ENCODE data around the gene IFT88. TPM values are rescaled to one million over a fixed set of nuclear protein-coding genes. Genes with fewer than 3 reads are reported as not detected.

The IFT88 gene
- total RNA-seq, 1 experiment from 2014 or later: 12.3 TPM

GRCh38 chr13:20573636-20574035 is 6.7 kb downstream of the IFT88 start:
- DNase-seq (ENCODE audit: low read depth, low spot score) (no peak), ATAC-seq (no peak)
- Histone ChIP-seq H3K36me3 (ENCODE audit: control insufficient read depth, insufficient read depth, low read length) (no peaks in the 10 kb centered on the region), H3K27ac (ENCODE audit: low read length) (no peak overlapping the region), H3K9me3 (ENCODE audit: control insufficient read depth, insufficient read depth, low read depth, low read length) (peaks cover 2% of the 10 kb centered on the region; the same call in 1 of the 2 replicates), H3K4me3 (ENCODE audit: low read depth in 2 of 2, low read length in 2 of 2) (no peak overlapping the region), H3K4me1 (ENCODE audit: control insufficient read depth, insufficient read depth, low read length) (no peaks in the 10 kb centered on the region), H3K27me3 (ENCODE audit: control insufficient read depth, insufficient read depth, low read length) (no peaks in the 10 kb centered on the region)
- ChIA-PET POLR2A (no interaction called here), CTCF (no interaction called here)
- TF ChIP-seq REST (IDR thresholded peaks at IDR 0.05; ENCODE audit: insufficient read depth in 1 of 2, low read depth in 2 of 2, low read length in 1 of 2): no peak
- TF ChIP-seq TCF7L2 (IDR thresholded peaks at IDR 0.05; ENCODE audit: low read depth, low read length): no peak
- no peak for TF ChIP-seq POLR2AphosphoS5 (IDR thresholded peaks at IDR 0.05; ENCODE audit: low read depth, low read length)
- TF ChIP-seq CTCF (IDR thresholded peaks at IDR 0.05): no peak
- no peak for TF ChIP-seq SIN3A (IDR thresholded peaks at IDR 0.05; ENCODE audit: borderline replicate concordance, insufficient read depth, low read depth, low read length)
- no TSS peak for BruUV-seq (replicated peaks)
- in situ Hi-C loops (cut with HindIII; ENCODE audit: low pct_unique_long_range_greater_than_20kb, low sequenced_read_pairs): no loop called here
- intact Hi-C loops (cut with micrococcal nuclease; ENCODE audit: unreplicated experiment): no loop called here

- DNase-seq (ENCODE audit: low read depth, low spot score) (no peak), ATAC-seq (no peak)
- BruUV-seq (replicated peaks): no TSS peak
- TF ChIP-seq POLR2AphosphoS5 (IDR thresholded peaks at IDR 0.05; ENCODE audit: low read depth, low read length) (no peak), SIN3A (IDR thresholded peaks at IDR 0.05; ENCODE audit: borderline replicate concordance, insufficient read depth, low read depth, low read length) (no peak), CTCF (IDR thresholded peaks at IDR 0.05) (no peak), TCF7L2 (IDR thresholded peaks at IDR 0.05; ENCODE audit: low read depth, low read length) (no peak), REST (IDR thresholded peaks at IDR 0.05; ENCODE audit: insufficient read depth in 1 of 2, low read depth in 2 of 2, low read length in 1 of 2) (no peak)
- intact Hi-C loops (cut with micrococcal nuclease; ENCODE audit: unreplicated experiment) (no loop called here), in situ Hi-C loops (cut with HindIII; ENCODE audit: low pct_unique_long_range_greater_than_20kb, low sequenced_read_pairs) (no loop called here)
- Histone ChIP-seq H3K9me3 (ENCODE audit: control insufficient read depth, insufficient read depth, low read depth, low read length) (no peaks in the 10 kb centered on the region; the same call in 1 of the 2 replicates), H3K4me3 (ENCODE audit: low read depth in 2 of 2, low read length in 2 of 2) (no peak overlapping the region), H3K27me3 (ENCODE audit: control insufficient read depth, insufficient read depth, low read length) (no peaks in the 10 kb centered on the region), H3K36me3 (ENCODE audit: control insufficient read depth, insufficient read depth, low read length) (no peaks in the 10 kb centered on the region), H3K4me1 (ENCODE audit: control insufficient read depth, insufficient read depth, low read length) (no peaks in the 10 kb centered on the region), H3K27ac (ENCODE audit: low read length) (no peak overlapping the region)
- POLR2A ChIA-PET: no interaction called here
- CTCF ChIA-PET: interaction anchor here (0.6 kb wide), 1 partner anchor 132 kb away, joined by 4 read pairs; no protein-coding TSS in a partner anchor
These were observed 12.2 kb downstream of the IFT88 start for GRCh38 chr13:20579191-20579590.

All from Panc1 (cell line).